ENCODE results near the gene NLRP3. TPM values are rescaled to one million over a fixed set of nuclear protein-coding genes. Genes with fewer than 3 reads are reported as not detected.
"Not testable (repeated sequence)": the region's sequence is repeated elsewhere in the genome, so short reads cannot be mapped to it uniquely, and the experiment has no call there.

NLRP3 gene
- 1 to 10 TPM; 1.8 to 2.6 TPM for total RNA-seq
- polyA plus RNA-seq, result 3.0 TPM

GRCh38 chr1:247415423-247416361 lies at the start of gene NLRP3:
TSS of gene NLRP3 (plus strand) at chr1:247416173. CDS start at chr1:247418801, 2,628 bp downstream.
- peak; percentile 9 to 60 (median 46) for DNase-seq
- Mint-ChIP-seq H3K9me3 (no peaks in the 10 kb centered on the region), H3K4me1 (peaks cover 44 to 57% (median 52%) of the 10 kb centered on the region in 3 donors), H3K27ac (peak within 1 kb of the TSS; percentile 40 to 91 (median 86)), H3K4me3 (peak within 1 kb of the TSS; percentile 80 to 94 (median 91)), H3K27me3 (no peaks in the 10 kb centered on the region), H3K36me3 (peaks cover 9 to 17% (median 11%) of the 10 kb centered on the region in 3 donors)
- Histone ChIP-seq H3K4me1 (ENCODE audit: insufficient read depth, low read length) (peaks cover 22% of the 10 kb centered on the region), H3K36me3 (ENCODE audit: insufficient read depth, low read length) (no peaks in the 10 kb centered on the region), H3K27me3 (ENCODE audit: insufficient read depth, low read length, poor library complexity, severe bottlenecking) (no peaks in the 10 kb centered on the region), H3K4me3 (ENCODE audit: low read length) (peak within 1 kb of the TSS; percentile 78), H3K9me3 (ENCODE audit: low read length) (no peaks in the 10 kb centered on the region), H3K27ac (ENCODE audit: low read depth, low read length) (peak within 1 kb of the TSS; percentile 32)
- POLR2A ChIA-PET, result interaction anchor here (0.7 to 1.6 kb wide), 2 partner anchors 9 to 25 kb away, joined by 3 to 21 read pairs; no protein-coding TSS in a partner anchor
- CTCF ChIA-PET, result interaction anchor here (0.8 to 5.1 kb wide), 6 partner anchors 9 to 73 kb away, joined by 3 to 43 read pairs (median 3); no protein-coding TSS in a partner anchor

GRCh38 chr1:247366345-247366744 lies 49.6 kb upstream of the NLRP3 start:
- H3K9me3 Mint-ChIP-seq; H3K4me1 ChIP-seq (ENCODE audit: insufficient read depth, low read length); H3K4me1 Mint-ChIP-seq; DNase-seq; H3K36me3 ChIP-seq (ENCODE audit: insufficient read depth, low read length); H3K9me3 ChIP-seq (ENCODE audit: low read length); H3K4me3 ChIP-seq (ENCODE audit: low read length); H3K27ac ChIP-seq (ENCODE audit: low read depth, low read length); H3K36me3 Mint-ChIP-seq; CTCF ChIA-PET; H3K27me3 ChIP-seq (ENCODE audit: insufficient read depth, low read length, poor library complexity, severe bottlenecking); H3K27ac Mint-ChIP-seq; POLR2A ChIA-PET; H3K4me3 Mint-ChIP-seq: not testable (repeated sequence)
- H3K27me3 Mint-ChIP-seq, result peaks cover 16 to 45% of the 10 kb centered on the region in 2 donors

GRCh38 chr1:247366926-247367645 lies 48.9 kb upstream of the NLRP3 start:
- H3K4me1 Mint-ChIP-seq, result no peaks in the 10 kb centered on the region
- H3K36me3 ChIP-seq (ENCODE audit: insufficient read depth, low read length), result no peaks in the 10 kb centered on the region
- no peaks in the 10 kb centered on the region for H3K4me1 ChIP-seq (ENCODE audit: insufficient read depth, low read length)
- no peaks in the 10 kb centered on the region for H3K27me3 ChIP-seq (ENCODE audit: insufficient read depth, low read length, poor library complexity, severe bottlenecking)
- H3K9me3 ChIP-seq (ENCODE audit: low read length), result no peaks in the 10 kb centered on the region
- H3K9me3 Mint-ChIP-seq, result peaks cover 0 to 3% (median 0%) of the 10 kb centered on the region in 5 donors
- H3K27ac ChIP-seq (ENCODE audit: low read depth, low read length), result no peak overlapping the region
- H3K36me3 Mint-ChIP-seq, result no peaks in the 10 kb centered on the region
- no peak for DNase-seq
- ChIA-PET POLR2A (no interaction called here), CTCF (no interaction called here)
- H3K27ac Mint-ChIP-seq, result no peak overlapping the region
- no peak overlapping the region for H3K4me3 Mint-ChIP-seq
- no peak overlapping the region for H3K4me3 ChIP-seq (ENCODE audit: low read length)
- peaks cover 16 to 48% of the 10 kb centered on the region in 2 donors for H3K27me3 Mint-ChIP-seq

GRCh38 chr1:247367786-247368422 lies 48.1 kb upstream of the NLRP3 start:
- Histone ChIP-seq H3K27me3 (ENCODE audit: insufficient read depth, low read length, poor library complexity, severe bottlenecking) (no peaks in the 10 kb centered on the region), H3K36me3 (ENCODE audit: insufficient read depth, low read length) (no peaks in the 10 kb centered on the region), H3K4me1 (ENCODE audit: insufficient read depth, low read length) (no peaks in the 10 kb centered on the region), H3K4me3 (ENCODE audit: low read length) (no peak overlapping the region), H3K27ac (ENCODE audit: low read depth, low read length) (no peak overlapping the region), H3K9me3 (ENCODE audit: low read length) (no peaks in the 10 kb centered on the region)
- H3K27me3 Mint-ChIP-seq, result peaks cover 14 to 51% of the 10 kb centered on the region in 2 donors
- no peaks in the 10 kb centered on the region for H3K36me3 Mint-ChIP-seq
- ChIA-PET CTCF (no interaction called here), POLR2A (no interaction called here)
- H3K4me1 Mint-ChIP-seq, result peaks cover 3 to 4% (median 3%) of the 10 kb centered on the region in 3 donors
- DNase-seq, result no peak
- H3K4me3 Mint-ChIP-seq, result no peak overlapping the region
- H3K27ac Mint-ChIP-seq, result no peak overlapping the region
- peaks cover 0 to 3% (median 0%) of the 10 kb centered on the region in 5 donors for H3K9me3 Mint-ChIP-seq

GRCh38 chr1:247368490-247369145 lies 47.4 kb upstream of the NLRP3 start:
- H3K27me3 Mint-ChIP-seq, result peaks cover 14 to 51% of the 10 kb centered on the region in 2 donors
- no peak overlapping the region for H3K4me3 Mint-ChIP-seq
- H3K36me3 Mint-ChIP-seq, result no peaks in the 10 kb centered on the region
- H3K27ac Mint-ChIP-seq, result no peak overlapping the region
- no peaks in the 10 kb centered on the region for H3K36me3 ChIP-seq (ENCODE audit: insufficient read depth, low read length)
- no peaks in the 10 kb centered on the region for H3K27me3 ChIP-seq (ENCODE audit: insufficient read depth, low read length, poor library complexity, severe bottlenecking)
- H3K9me3 Mint-ChIP-seq, result peaks cover 0 to 3% (median 0%) of the 10 kb centered on the region in 5 donors
- H3K4me1 ChIP-seq (ENCODE audit: insufficient read depth, low read length), result no peaks in the 10 kb centered on the region
- CTCF ChIA-PET, result no interaction called here
- H3K4me1 Mint-ChIP-seq, result peaks cover 3 to 5% (median 4%) of the 10 kb centered on the region in 3 donors
- POLR2A ChIA-PET, result no interaction called here
- DNase-seq, result no peak
- no peak overlapping the region for H3K4me3 ChIP-seq (ENCODE audit: low read length)
- H3K27ac ChIP-seq (ENCODE audit: low read depth, low read length), result no peak overlapping the region
- no peaks in the 10 kb centered on the region for H3K9me3 ChIP-seq (ENCODE audit: low read length)

- Histone ChIP-seq H3K27ac (ENCODE audit: low read depth, low read length) (no peak overlapping the region), H3K36me3 (ENCODE audit: insufficient read depth, low read length) (no peaks in the 10 kb centered on the region), H3K27me3 (ENCODE audit: insufficient read depth, low read length, poor library complexity, severe bottlenecking) (no peaks in the 10 kb centered on the region), H3K4me3 (ENCODE audit: low read length) (no peak overlapping the region), H3K4me1 (ENCODE audit: insufficient read depth, low read length) (no peaks in the 10 kb centered on the region), H3K9me3 (ENCODE audit: low read length) (no peaks in the 10 kb centered on the region)
- ChIA-PET POLR2A (no interaction called here), CTCF (interaction anchor here (0.8 to 1.5 kb wide), 3 partner anchors 19 to 116 kb away, joined by 4 to 10 read pairs (median 4); no protein-coding TSS in a partner anchor)
- Mint-ChIP-seq H3K4me3 (no peak overlapping the region), H3K4me1 (peaks cover 6 to 9% (median 8%) of the 10 kb centered on the region in 3 donors), H3K27ac (no peak overlapping the region), H3K9me3 (no peaks in the 10 kb centered on the region), H3K27me3 (peaks cover 15 to 41% of the 10 kb centered on the region in 2 donors), H3K36me3 (peaks cover 0 to 2% (median 0%) of the 10 kb centered on the region in 3 donors)
- DNase-seq, result no peak
These were observed 44.9 kb upstream of the NLRP3 start for GRCh38 chr1:247370786-247371732.

Measured in CD8-positive, alpha-beta memory T cell (primary cell).